ENCODE data around the gene CCDC102B.

CCDC102B gene

DNA sequence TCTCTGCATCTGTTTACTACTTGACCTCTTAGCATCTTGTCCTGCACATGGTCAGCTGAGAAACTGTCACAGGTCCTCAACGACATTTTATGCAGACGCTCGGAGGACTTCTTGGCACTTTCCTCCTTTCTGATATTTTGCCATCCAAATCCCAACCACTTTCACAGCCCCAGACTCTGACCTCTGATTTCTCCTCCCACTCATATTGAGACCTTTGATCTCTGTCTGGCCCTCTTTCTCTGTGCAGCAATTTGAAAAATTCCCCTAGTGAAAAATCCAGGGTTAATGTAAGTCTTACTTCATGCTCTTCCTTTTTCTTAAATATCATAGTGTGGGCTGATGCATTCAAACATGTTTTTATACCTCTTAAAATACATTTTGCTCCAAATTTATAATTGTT, 273.8 kb downstream of the CCDC102B start:
- FAIRE-seq (no peak), DNase-seq (ENCODE audit: insufficient read length, low spot score) (no peak)

GRCh38 chr18:69081846-69082245, 284.0 kb downstream of the CCDC102B start:
- no peak for TF ChIP-seq POLR2A (IDR thresholded peaks at IDR 0.05; ENCODE audit: low read depth, low read length)
- FAIRE-seq (no peak), DNase-seq (ENCODE audit: insufficient read length, low spot score) (no peak)

More for the DNA sequence above, 273.8 kb downstream of the CCDC102B start:
- TF ChIP-seq POLR2A (IDR thresholded peaks at IDR 0.05; ENCODE audit: low read depth, low read length): no peak

DNA sequence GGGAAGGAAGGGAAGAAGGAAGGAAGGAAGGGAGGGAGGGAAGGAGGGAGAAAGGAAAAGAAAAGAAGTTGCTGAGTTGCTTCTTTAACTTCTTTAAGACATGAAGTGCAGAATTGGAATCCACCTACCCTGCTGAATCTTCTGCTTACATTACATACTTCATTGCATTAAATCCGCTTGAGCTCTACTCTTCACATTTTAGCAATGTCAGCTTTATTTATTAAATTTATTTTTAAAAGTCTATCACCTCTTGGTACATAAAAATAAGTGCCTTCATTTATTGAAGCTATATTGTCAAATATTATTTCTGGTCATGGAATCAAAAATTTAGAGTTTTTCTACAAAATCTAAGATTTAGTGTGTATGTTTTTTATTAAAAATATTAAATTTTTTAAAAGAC, 284.6 kb downstream of the CCDC102B start:
- no peak for FAIRE-seq
- DNase-seq (ENCODE audit: insufficient read length, low spot score): no peak
- TF ChIP-seq POLR2A (IDR thresholded peaks at IDR 0.05; ENCODE audit: low read depth, low read length): no peak

DNA sequence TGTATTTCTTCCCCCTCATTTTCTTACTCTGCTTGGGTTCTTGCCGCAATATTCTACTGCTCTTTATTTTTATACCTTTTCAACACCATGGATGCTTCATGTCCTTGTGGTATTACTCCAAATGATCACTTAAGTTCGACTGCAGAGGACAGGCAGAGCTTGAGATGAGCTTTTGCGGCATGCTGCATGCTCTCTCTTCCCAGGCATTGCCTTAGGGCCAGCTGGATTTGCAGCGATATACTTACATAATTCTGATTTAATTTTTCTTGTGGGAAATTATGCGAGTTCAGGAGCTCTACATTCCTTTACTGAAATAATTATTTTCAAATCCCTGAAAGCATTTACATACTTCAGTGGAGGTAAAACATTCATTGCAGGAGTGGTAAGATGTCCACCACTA, 288.1 kb downstream of the CCDC102B start:
- DNase-seq (ENCODE audit: insufficient read length, low spot score) (no peak), FAIRE-seq (no peak)
- no peak for TF ChIP-seq POLR2A (IDR thresholded peaks at IDR 0.05; ENCODE audit: low read depth, low read length)

- no peak for FAIRE-seq
- TF ChIP-seq POLR2A (IDR thresholded peaks at IDR 0.05; ENCODE audit: low read depth, low read length): no peak
These were observed 291.1 kb downstream of the CCDC102B start for GRCh38 chr18:69088973-69089372.

GRCh38 chr18:69097349-69097748, 299.5 kb downstream of the CCDC102B start:
- TF ChIP-seq POLR2A (IDR thresholded peaks at IDR 0.05; ENCODE audit: low read depth, low read length): no peak
- FAIRE-seq (no peak), DNase-seq (ENCODE audit: insufficient read length, low spot score) (no peak)

More at GRCh38 chr18:69088973-69089372, 291.1 kb downstream of the CCDC102B start:
- DNase-seq (ENCODE audit: insufficient read length, low spot score): no peak

GRCh38 chr18:69102959-69103358, 305.1 kb downstream of the CCDC102B start:
- FAIRE-seq (no peak), DNase-seq (ENCODE audit: insufficient read length, low spot score) (no peak)
- no peak for TF ChIP-seq POLR2A (IDR thresholded peaks at IDR 0.05; ENCODE audit: low read depth, low read length)

All from H54 (cell line).